Right lobe of liver (tissue), 4 donors: ENCODE data around the gene AARS1.

Experiments used
- CTCF ChIP-seq, 4 donors: fragments of 200-600 bp in 3 of 4; fragments of 450-650 bp in 1 of 4; IDR thresholded peaks; one replicate each; pipeline versions ENCODE4 v1.5.1 to v1.8.0; 2016 to 2022; ENCODE audit warnings: antibody characterized with exemption in 4 of 4, mild to moderate bottlenecking in 2 of 4
- POLR2A ChIP-seq: fragments of 450-650 bp; IDR thresholded peaks from one replicate; pipeline ENCODE4 v1.6.1; 2017; ENCODE audit warnings: antibody characterized with exemption, mild to moderate bottlenecking
- donor health status: DM: no; HTN: no; CAD: no.
- donor health status: DM: no; HTN: no; CAD: no.
- donor health status: DM: no; HTN: yes; CAD: no.

- TF ChIP-seq CTCF (IDR thresholded peaks at IDR 0.05): peak; percentile 94 to 98 (median 96)
- peak; percentile 77 for TF ChIP-seq POLR2A
Measured at GRCh38 chr16:70251629-70252354, 37.5 kb downstream of the AARS1 start, which contains the start of gene EXOSC6.
